HL-60 (cell line): Measurements from ENCODE around the gene ARSA.

Experiments used
- GABPA ChIP-seq: IDR thresholded peaks from 2 replicates; pipeline ENCODE4 v1.6.1; 2012; ENCODE audit warnings: low read depth
- POLR2AphosphoS5 ChIP-seq: IDR thresholded peaks from 2 replicates; pipeline ENCODE4 v1.6.1; 2012; ENCODE audit warnings: low read depth
- TF ChIP-seq, protein P1 (sequence below): IDR thresholded peaks from one replicate; pipeline ENCODE4 v1.5.1; 2011; ENCODE audit warnings: low read length, control low read depth, inconsistent platforms; ENCODE audit not compliant: insufficient read depth
- TF ChIP-seq, protein P2 (sequence below): IDR thresholded peaks from 2 replicates; pipeline ENCODE4 v1.6.1; 2012; ENCODE audit warnings: low read depth; ENCODE audit not compliant: insufficient replicate concordance

DNA sequence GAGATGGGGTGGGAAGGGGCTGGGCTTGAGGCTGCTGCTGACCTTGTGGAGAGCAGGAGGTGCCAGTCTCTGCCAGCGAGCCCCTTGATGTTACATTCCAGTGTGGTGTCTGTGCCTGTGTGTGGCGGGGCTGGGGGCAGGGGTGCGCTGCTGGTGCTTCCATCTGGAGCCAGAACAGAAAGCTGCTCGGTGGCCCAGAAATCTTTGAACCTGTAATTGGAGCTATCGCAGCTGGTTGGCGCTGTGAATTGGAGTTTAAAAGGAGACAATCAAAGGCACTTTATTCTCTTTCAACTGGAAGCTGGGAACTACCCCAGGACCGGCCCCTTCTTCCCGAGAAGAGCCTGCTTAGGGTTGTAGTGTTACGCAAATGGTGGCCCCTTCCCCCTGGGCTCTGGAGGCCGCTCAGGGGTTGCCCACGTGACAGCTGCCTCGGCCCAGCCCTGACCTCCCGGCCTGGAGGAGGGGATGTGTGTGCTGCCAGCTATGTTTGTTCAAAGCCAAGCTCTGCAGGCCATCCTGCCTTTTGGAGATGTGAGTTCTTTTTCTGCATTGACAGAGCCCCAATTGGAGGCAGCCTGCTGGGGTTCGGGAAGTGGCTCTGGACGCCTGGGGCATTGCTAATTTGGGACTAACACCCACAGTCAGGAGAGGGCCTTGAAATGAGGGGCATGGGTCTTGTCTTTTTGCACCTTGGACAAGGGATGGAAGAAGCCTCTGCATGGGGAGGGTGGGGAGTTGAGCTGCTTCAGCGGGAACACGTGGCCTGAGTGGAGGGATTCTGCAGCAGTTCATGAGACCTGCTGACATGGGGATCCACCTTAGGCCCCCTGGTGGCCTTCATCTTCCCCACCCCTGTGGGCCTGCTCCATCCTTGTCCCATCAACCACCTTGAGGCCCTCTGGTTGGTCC is 14.0 kb upstream of the ARSA start:
- TF ChIP-seq, protein P1, sequence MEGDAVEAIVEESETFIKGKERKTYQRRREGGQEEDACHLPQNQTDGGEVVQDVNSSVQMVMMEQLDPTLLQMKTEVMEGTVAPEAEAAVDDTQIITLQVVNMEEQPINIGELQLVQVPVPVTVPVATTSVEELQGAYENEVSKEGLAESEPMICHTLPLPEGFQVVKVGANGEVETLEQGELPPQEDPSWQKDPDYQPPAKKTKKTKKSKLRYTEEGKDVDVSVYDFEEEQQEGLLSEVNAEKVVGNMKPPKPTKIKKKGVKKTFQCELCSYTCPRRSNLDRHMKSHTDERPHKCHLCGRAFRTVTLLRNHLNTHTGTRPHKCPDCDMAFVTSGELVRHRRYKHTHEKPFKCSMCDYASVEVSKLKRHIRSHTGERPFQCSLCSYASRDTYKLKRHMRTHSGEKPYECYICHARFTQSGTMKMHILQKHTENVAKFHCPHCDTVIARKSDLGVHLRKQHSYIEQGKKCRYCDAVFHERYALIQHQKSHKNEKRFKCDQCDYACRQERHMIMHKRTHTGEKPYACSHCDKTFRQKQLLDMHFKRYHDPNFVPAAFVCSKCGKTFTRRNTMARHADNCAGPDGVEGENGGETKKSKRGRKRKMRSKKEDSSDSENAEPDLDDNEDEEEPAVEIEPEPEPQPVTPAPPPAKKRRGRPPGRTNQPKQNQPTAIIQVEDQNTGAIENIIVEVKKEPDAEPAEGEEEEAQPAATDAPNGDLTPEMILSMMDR, result no peak
- TF ChIP-seq GABPA (no peak), POLR2AphosphoS5 (no peak)
- TF ChIP-seq, protein P2, sequence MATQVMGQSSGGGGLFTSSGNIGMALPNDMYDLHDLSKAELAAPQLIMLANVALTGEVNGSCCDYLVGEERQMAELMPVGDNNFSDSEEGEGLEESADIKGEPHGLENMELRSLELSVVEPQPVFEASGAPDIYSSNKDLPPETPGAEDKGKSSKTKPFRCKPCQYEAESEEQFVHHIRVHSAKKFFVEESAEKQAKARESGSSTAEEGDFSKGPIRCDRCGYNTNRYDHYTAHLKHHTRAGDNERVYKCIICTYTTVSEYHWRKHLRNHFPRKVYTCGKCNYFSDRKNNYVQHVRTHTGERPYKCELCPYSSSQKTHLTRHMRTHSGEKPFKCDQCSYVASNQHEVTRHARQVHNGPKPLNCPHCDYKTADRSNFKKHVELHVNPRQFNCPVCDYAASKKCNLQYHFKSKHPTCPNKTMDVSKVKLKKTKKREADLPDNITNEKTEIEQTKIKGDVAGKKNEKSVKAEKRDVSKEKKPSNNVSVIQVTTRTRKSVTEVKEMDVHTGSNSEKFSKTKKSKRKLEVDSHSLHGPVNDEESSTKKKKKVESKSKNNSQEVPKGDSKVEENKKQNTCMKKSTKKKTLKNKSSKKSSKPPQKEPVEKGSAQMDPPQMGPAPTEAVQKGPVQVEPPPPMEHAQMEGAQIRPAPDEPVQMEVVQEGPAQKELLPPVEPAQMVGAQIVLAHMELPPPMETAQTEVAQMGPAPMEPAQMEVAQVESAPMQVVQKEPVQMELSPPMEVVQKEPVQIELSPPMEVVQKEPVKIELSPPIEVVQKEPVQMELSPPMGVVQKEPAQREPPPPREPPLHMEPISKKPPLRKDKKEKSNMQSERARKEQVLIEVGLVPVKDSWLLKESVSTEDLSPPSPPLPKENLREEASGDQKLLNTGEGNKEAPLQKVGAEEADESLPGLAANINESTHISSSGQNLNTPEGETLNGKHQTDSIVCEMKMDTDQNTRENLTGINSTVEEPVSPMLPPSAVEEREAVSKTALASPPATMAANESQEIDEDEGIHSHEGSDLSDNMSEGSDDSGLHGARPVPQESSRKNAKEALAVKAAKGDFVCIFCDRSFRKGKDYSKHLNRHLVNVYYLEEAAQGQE, result no peak
